Panc1 (cell line): ENCODE measurements around the gene LBR. TPM values are rescaled to one million over a fixed set of nuclear protein-coding genes. Genes with fewer than 3 reads are reported as not detected.

Experiments
- ATAC-seq: fragments of 200-7000 bp; cut with Tn5 transposase; 2 replicates; pipeline ENCODE4 v1.9.1; 2020; ENCODE audit warnings: mild to moderate bottlenecking, moderate library complexity
- BruUV-seq: library from RNA; stranded (reverse); fragments of 400-500 nt; replicated peaks from 2 replicates; lab custom pipeline; 2021; lab: Mats Ljungman, UMichigan
- CTCF ChIA-PET: fragments of 300-600 bp; sonication (Branson Sonifier 250); formaldehyde crosslinking; loops from one replicate; lab custom pipeline; 2022; ENCODE audit warnings: antibody characterized with exemption; lab: Charles Lee
- POLR2A ChIA-PET: fragments of 300-600 bp; sonication (Branson Sonifier 250); formaldehyde crosslinking; loops from one replicate; lab custom pipeline; 2022; ENCODE audit warnings: antibody characterized with exemption; lab: Charles Lee
- DNase-seq: peaks from one replicate; pipeline ENCODE4 v3.0.0-alpha.2; 2010; ENCODE audit warnings: low read depth, low spot score
- H3K27ac ChIP-seq: 2 replicates; pipeline ENCODE4 v1.5.1; 2011; ENCODE audit warnings: mild to moderate bottlenecking, low read length, inconsistent platforms
- H3K27me3 ChIP-seq: fragments of 200-500 bp; sonication (Bioruptor generic); 2 replicates; pipeline ENCODE4 v1.6.0; 2014; ENCODE audit warnings: low read length, inconsistent platforms; ENCODE audit not compliant: control insufficient read depth, insufficient read depth
- H3K36me3 ChIP-seq: fragments of 200-500 bp; sonication (Bioruptor generic); 2 replicates; pipeline ENCODE4 v1.5.1; 2014; ENCODE audit warnings: inconsistent platforms, mild to moderate bottlenecking, low read length, moderate library complexity; ENCODE audit not compliant: control insufficient read depth, insufficient read depth
- H3K4me1 ChIP-seq: 2 replicates; pipeline ENCODE4 v1.5.1; 2011; ENCODE audit warnings: inconsistent platforms, mild to moderate bottlenecking, low read length, moderate library complexity; ENCODE audit not compliant: control insufficient read depth, insufficient read depth
- H3K4me3 ChIP-seq, 2 experiments: 2 replicates each; pipeline ENCODE4 v1.5.1; 2011 to 2012; ENCODE audit warnings: low read depth in 2 of 2, low read length in 2 of 2, mild to moderate bottlenecking in 2 of 2, inconsistent platforms in 1 of 2, moderate library complexity in 1 of 2
- H3K9me3 ChIP-seq: fragments of 200-500 bp; sonication (Bioruptor generic); 2 replicates; pipeline ENCODE4 v1.5.1; 2014; ENCODE audit warnings: low read depth, mild to moderate bottlenecking, inconsistent platforms, low read length, moderate library complexity; ENCODE audit not compliant: control insufficient read depth, insufficient read depth
- CTCF ChIP-seq: fragments of 450-650 bp; IDR thresholded peaks from 2 replicates; pipeline ENCODE4 v1.5.1; 2017; ENCODE audit warnings: mild to moderate bottlenecking
- POLR2AphosphoS5 ChIP-seq: IDR thresholded peaks from 2 replicates; pipeline ENCODE4 v1.6.1; 2012; ENCODE audit warnings: mild to moderate bottlenecking, low read depth, low read length, moderate library complexity
- REST ChIP-seq, 2 experiments: IDR thresholded peaks; 2 replicates each; pipeline ENCODE4 v1.6.1; 2011 to 2012; ENCODE audit warnings: low read depth in 2 of 2, control low read depth in 1 of 2, low read length in 1 of 2, mild to moderate bottlenecking in 1 of 2, moderate library complexity in 1 of 2; ENCODE audit not compliant: insufficient read depth in 1 of 2
- SIN3A ChIP-seq: IDR thresholded peaks from 2 replicates; pipeline ENCODE4 v1.6.1; 2012; ENCODE audit warnings: low read depth, mild to moderate bottlenecking, low read length, moderate library complexity, borderline replicate concordance; ENCODE audit not compliant: insufficient read depth
- TCF7L2 ChIP-seq: IDR thresholded peaks from 2 replicates; pipeline ENCODE4 v1.6.1; 2011; ENCODE audit warnings: mild to moderate bottlenecking, low read depth, low read length, inconsistent platforms
- in situ Hi-C: cut with HindIII; loops from 2 replicates; pipeline ENCODE4 v1.10.0; 2016; ENCODE audit warnings: low sequenced_read_pairs, low pct_unique_long_range_greater_than_20kb
- intact Hi-C: fragments of 100-400 bp; cut with micrococcal nuclease; formaldehyde crosslinking; loops from one replicate; pipeline ENCODE4 v1.10.0; 2022; ENCODE audit not compliant: unreplicated experiment
- total RNA-seq: library from RNA; stranded (reverse); gene quantifications from one replicate; pipeline ENCODE4 v1.2.1, GENCODE V29; 2021; ENCODE audit not compliant: unreplicated experiment

Gene LBR
- total RNA-seq, 1 experiment from 2014 or later: 58.2 TPM

GRCh38 chr1:225471109-225471452 lies 43.2 kb upstream of the LBR start:
- no peak overlapping the region for H3K27ac ChIP-seq
- no peaks in the 10 kb centered on the region for H3K9me3 ChIP-seq
- TF ChIP-seq POLR2AphosphoS5: no peak
- no peak for TF ChIP-seq CTCF
- TF ChIP-seq TCF7L2: no peak
- TF ChIP-seq REST (IDR thresholded peaks at IDR 0.05; ENCODE audit: insufficient read depth in 1 of 2, low read depth in 2 of 2, low read length in 1 of 2): no peak
- no peak for TF ChIP-seq SIN3A
- CTCF ChIA-PET: no interaction called here
- DNase-seq (no peak), ATAC-seq (no peak)
- intact Hi-C loops (loop anchor here (10.0 kb wide), 1 partner anchor 594 kb away; the partner anchor contains the start of gene H3-3A), in situ Hi-C loops (no loop called here)
- no TSS peak for BruUV-seq
- H3K4me1 ChIP-seq: no peaks in the 10 kb centered on the region
- H3K4me3 ChIP-seq: no peak overlapping the region
- H3K36me3 ChIP-seq: no peaks in the 10 kb centered on the region
- H3K27me3 ChIP-seq: no peaks in the 10 kb centered on the region
- POLR2A ChIA-PET: no interaction called here

- ATAC-seq: no peak
- CTCF ChIA-PET: no interaction called here
- no TSS peak for BruUV-seq
- no peaks in the 10 kb centered on the region for H3K9me3 ChIP-seq
- intact Hi-C loops: loop anchor here (10.0 kb wide), 1 partner anchor 594 kb away; the partner anchor contains the start of gene H3-3A
- H3K4me3 ChIP-seq: no peak overlapping the region
- POLR2A ChIA-PET: no interaction called here
- H3K27ac ChIP-seq: no peak overlapping the region
- H3K36me3 ChIP-seq: no peaks in the 10 kb centered on the region
- H3K27me3 ChIP-seq: no peaks in the 10 kb centered on the region
- no peak for DNase-seq
- TF ChIP-seq CTCF: no peak
- no peak for TF ChIP-seq REST (IDR thresholded peaks at IDR 0.05; ENCODE audit: insufficient read depth in 1 of 2, low read depth in 2 of 2, low read length in 1 of 2)
- no peak for TF ChIP-seq POLR2AphosphoS5
- no peak for TF ChIP-seq TCF7L2
- TF ChIP-seq SIN3A: no peak
- H3K4me1 ChIP-seq: no peaks in the 10 kb centered on the region
- in situ Hi-C loops: no loop called here
These were observed 42.6 kb upstream of the LBR start for GRCh38 chr1:225470211-225471108.
